ENCODE results near the gene KLF3. TPM values are rescaled to one million over a fixed set of nuclear protein-coding genes. Genes with fewer than 3 reads are reported as not detected.

KLF3 gene
- total and polyA plus RNA-seq, 9 of the 15 experiments (the other 6 are each of a cell fraction or from before 2014, with no cell fraction given) = 9.9 to 47.2 (median 18.1) TPM

DNA sequence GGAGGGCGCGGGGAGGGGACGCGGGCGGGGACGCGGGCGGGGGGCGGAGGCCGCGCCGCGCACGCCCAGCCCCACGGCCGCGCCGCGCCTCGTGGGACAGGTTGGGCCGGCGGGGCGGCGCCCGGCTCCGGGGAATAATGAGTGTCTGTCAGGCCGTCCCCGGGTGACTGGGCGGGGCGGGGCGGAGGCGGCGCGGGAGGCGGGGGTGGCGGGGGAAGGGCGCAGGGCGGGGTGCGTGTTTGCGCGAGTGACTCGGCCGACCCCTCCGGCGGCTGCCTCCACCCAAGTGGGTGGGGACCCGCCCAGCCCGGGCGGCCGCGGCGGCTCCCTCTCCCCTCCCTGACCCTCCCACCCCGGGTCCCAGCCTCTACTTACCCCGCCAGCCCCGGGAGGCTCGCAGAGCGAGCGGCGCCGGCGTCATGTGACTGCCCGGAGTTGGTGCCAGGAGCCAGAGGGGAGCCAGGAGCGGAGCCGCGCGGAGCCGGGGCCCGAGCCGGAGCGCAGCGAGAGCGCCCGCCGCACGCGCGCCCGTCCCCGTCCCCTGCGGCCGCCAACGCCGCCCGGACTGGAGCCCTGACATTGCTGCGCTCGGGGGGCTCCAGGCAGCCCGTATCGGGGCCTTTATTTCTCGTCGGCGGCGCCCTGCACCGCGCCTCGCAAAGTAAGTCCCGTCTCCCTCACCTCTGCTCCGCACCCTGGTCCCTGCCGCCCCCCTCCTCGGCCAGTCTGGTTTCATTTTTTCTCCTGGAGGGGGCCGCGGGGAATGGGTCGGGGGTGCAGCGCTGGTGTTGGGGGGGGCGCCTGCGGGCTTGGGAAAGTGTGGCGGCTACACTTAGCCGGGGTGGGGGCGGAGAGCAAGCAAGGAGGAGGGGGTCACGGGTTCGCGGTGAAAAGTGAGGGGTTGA lies at the start of gene KLF3 (continued):
- TF ChIP-seq, protein P1, sequence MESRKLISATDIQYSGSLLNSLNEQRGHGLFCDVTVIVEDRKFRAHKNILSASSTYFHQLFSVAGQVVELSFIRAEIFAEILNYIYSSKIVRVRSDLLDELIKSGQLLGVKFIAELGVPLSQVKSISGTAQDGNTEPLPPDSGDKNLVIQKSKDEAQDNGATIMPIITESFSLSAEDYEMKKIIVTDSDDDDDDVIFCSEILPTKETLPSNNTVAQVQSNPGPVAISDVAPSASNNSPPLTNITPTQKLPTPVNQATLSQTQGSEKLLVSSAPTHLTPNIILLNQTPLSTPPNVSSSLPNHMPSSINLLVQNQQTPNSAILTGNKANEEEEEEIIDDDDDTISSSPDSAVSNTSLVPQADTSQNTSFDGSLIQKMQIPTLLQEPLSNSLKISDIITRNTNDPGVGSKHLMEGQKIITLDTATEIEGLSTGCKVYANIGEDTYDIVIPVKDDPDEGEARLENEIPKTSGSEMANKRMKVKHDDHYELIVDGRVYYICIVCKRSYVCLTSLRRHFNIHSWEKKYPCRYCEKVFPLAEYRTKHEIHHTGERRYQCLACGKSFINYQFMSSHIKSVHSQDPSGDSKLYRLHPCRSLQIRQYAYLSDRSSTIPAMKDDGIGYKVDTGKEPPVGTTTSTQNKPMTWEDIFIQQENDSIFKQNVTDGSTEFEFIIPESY (CRISPR knock-in tag; IDR thresholded peaks at IDR 0.05) = no peak
- TF ChIP-seq TARDBP (IDR thresholded peaks at IDR 0.05) (no peak), NR4A1 (CRISPR knock-in tag; IDR thresholded peaks at IDR 0.05) (0 out of 2 replicates have a peak, but pooled peaks have one; percentile 35), NR4A1 (tag; IDR thresholded peaks at IDR 0.05) (no peak), CBX2 (IDR thresholded peaks at IDR 0.05; ENCODE audit: insufficient read depth, low read length, poor library complexity, severe bottlenecking) (no peak), RHOXF2B (CRISPR knock-in tag; conservative IDR thresholded peaks at IDR 0.05) (no peak), SAFB2 (IDR thresholded peaks at IDR 0.05; ENCODE audit: borderline replicate concordance, low read depth, low read length, severe bottlenecking) (no peak), MCM5 (IDR thresholded peaks at IDR 0.05; ENCODE audit: low read depth) (no peak), CBX1 (IDR thresholded peaks at IDR 0.05; ENCODE audit: low read depth) (0 out of 2 replicates have a peak, but pooled peaks have one; percentile 8), PHF8 (IDR thresholded peaks at IDR 0.05; ENCODE audit: borderline replicate concordance, low read length) (peak; percentile 44; the same call in 1 of the 2 replicates), ZNF584 (CRISPR knock-in tag; IDR thresholded peaks at IDR 0.05; ENCODE audit: low read depth) (no peak), PCBP1 (IDR thresholded peaks at IDR 0.05; ENCODE audit: low read depth, low read length, poor library complexity, severe bottlenecking) (peak; percentile 51), SAP30 (IDR thresholded peaks at IDR 0.05; ENCODE audit: borderline replicate concordance, insufficient read depth, low read depth, low read length, poor library complexity, severe bottlenecking) (no peak)
- TF ChIP-seq, protein P2, sequence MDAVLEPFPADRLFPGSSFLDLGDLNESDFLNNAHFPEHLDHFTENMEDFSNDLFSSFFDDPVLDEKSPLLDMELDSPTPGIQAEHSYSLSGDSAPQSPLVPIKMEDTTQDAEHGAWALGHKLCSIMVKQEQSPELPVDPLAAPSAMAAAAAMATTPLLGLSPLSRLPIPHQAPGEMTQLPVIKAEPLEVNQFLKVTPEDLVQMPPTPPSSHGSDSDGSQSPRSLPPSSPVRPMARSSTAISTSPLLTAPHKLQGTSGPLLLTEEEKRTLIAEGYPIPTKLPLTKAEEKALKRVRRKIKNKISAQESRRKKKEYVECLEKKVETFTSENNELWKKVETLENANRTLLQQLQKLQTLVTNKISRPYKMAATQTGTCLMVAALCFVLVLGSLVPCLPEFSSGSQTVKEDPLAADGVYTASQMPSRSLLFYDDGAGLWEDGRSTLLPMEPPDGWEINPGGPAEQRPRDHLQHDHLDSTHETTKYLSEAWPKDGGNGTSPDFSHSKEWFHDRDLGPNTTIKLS (IDR thresholded peaks at IDR 0.05; ENCODE audit: borderline replicate concordance, low read depth) = peak; percentile 28; the same call in 1 of the 2 replicates
- TF ChIP-seq, protein P3, sequence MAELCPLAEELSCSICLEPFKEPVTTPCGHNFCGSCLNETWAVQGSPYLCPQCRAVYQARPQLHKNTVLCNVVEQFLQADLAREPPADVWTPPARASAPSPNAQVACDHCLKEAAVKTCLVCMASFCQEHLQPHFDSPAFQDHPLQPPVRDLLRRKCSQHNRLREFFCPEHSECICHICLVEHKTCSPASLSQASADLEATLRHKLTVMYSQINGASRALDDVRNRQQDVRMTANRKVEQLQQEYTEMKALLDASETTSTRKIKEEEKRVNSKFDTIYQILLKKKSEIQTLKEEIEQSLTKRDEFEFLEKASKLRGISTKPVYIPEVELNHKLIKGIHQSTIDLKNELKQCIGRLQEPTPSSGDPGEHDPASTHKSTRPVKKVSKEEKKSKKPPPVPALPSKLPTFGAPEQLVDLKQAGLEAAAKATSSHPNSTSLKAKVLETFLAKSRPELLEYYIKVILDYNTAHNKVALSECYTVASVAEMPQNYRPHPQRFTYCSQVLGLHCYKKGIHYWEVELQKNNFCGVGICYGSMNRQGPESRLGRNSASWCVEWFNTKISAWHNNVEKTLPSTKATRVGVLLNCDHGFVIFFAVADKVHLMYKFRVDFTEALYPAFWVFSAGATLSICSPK (IDR thresholded peaks at IDR 0.05; ENCODE audit: borderline replicate concordance) = no peak
- TF ChIP-seq, protein P4, sequence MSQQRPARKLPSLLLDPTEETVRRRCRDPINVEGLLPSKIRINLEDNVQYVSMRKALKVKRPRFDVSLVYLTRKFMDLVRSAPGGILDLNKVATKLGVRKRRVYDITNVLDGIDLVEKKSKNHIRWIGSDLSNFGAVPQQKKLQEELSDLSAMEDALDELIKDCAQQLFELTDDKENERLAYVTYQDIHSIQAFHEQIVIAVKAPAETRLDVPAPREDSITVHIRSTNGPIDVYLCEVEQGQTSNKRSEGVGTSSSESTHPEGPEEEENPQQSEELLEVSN (IDR thresholded peaks at IDR 0.05; ENCODE audit: borderline replicate concordance in 1 of 2, extremely low read depth in 1 of 2, insufficient read depth in 1 of 2, insufficient read length in 1 of 2, low read depth in 1 of 2, low read length in 1 of 2, poor library complexity in 1 of 2, severe bottlenecking in 1 of 2) = peak in 1 of 2 experiments; percentile 12
- TF ChIP-seq, protein P5, sequence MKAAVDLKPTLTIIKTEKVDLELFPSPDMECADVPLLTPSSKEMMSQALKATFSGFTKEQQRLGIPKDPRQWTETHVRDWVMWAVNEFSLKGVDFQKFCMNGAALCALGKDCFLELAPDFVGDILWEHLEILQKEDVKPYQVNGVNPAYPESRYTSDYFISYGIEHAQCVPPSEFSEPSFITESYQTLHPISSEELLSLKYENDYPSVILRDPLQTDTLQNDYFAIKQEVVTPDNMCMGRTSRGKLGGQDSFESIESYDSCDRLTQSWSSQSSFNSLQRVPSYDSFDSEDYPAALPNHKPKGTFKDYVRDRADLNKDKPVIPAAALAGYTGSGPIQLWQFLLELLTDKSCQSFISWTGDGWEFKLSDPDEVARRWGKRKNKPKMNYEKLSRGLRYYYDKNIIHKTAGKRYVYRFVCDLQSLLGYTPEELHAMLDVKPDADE (conservative IDR thresholded peaks at IDR 0.05; ENCODE audit: control insufficient read depth, low read depth, low read length) = 0 out of 2 replicates have a peak, but pooled peaks have one; percentile 33

Data from K562 (cell line).